Hepatocyte (in vitro differentiated cells): ENCODE results near the gene SCAMP5.

ENCODE experiments used
- EZH2 ChIP-seq: fragments of 200-600 bp; sonication (generic); IDR thresholded peaks from 2 replicates; pipeline ENCODE4 v1.6.1; 2016; ENCODE audit warnings: antibody characterized with exemption, mild to moderate bottlenecking, borderline replicate concordance
- TF ChIP-seq, protein P1 (sequence below): fragments of 200-600 bp; sonication (generic); IDR thresholded peaks from 2 replicates; pipeline ENCODE4 v1.5.1; 2016; ENCODE audit warnings: antibody characterized with exemption, mild to moderate bottlenecking; ENCODE audit not compliant: poor library complexity

DNA sequence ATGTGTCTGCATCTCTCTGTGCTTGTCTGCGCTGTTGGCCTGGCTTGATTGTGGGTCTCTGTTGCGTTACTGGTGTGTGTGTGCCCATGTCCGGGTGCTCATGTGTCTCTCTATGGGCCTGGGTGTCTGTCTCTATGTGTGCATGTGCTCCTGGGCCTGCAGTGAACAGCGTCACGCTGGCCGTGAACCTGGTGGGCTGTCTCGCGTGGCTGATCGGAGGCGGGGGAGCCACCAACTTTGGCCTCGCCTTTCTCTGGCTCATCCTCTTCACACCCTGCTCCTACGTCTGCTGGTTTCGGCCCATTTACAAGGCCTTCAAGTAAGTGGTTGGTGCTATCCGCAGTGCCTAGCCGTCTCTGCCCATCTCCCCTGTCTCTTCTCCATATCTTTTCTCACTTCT, 21.1 kb downstream of the SCAMP5 start:
- TF ChIP-seq, protein P1, sequence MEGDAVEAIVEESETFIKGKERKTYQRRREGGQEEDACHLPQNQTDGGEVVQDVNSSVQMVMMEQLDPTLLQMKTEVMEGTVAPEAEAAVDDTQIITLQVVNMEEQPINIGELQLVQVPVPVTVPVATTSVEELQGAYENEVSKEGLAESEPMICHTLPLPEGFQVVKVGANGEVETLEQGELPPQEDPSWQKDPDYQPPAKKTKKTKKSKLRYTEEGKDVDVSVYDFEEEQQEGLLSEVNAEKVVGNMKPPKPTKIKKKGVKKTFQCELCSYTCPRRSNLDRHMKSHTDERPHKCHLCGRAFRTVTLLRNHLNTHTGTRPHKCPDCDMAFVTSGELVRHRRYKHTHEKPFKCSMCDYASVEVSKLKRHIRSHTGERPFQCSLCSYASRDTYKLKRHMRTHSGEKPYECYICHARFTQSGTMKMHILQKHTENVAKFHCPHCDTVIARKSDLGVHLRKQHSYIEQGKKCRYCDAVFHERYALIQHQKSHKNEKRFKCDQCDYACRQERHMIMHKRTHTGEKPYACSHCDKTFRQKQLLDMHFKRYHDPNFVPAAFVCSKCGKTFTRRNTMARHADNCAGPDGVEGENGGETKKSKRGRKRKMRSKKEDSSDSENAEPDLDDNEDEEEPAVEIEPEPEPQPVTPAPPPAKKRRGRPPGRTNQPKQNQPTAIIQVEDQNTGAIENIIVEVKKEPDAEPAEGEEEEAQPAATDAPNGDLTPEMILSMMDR, result no peak
- no peak for TF ChIP-seq EZH2
